Measurements from ENCODE around the gene SEMA3C. TPM values are rescaled to one million over a fixed set of nuclear protein-coding genes. Genes with fewer than 3 reads are reported as not detected.

The SEMA3C gene
- 0.26 TPM for total RNA-seq (ENCODE audit: unreplicated experiment)
- long read RNA-seq: 0 reads

DNA sequence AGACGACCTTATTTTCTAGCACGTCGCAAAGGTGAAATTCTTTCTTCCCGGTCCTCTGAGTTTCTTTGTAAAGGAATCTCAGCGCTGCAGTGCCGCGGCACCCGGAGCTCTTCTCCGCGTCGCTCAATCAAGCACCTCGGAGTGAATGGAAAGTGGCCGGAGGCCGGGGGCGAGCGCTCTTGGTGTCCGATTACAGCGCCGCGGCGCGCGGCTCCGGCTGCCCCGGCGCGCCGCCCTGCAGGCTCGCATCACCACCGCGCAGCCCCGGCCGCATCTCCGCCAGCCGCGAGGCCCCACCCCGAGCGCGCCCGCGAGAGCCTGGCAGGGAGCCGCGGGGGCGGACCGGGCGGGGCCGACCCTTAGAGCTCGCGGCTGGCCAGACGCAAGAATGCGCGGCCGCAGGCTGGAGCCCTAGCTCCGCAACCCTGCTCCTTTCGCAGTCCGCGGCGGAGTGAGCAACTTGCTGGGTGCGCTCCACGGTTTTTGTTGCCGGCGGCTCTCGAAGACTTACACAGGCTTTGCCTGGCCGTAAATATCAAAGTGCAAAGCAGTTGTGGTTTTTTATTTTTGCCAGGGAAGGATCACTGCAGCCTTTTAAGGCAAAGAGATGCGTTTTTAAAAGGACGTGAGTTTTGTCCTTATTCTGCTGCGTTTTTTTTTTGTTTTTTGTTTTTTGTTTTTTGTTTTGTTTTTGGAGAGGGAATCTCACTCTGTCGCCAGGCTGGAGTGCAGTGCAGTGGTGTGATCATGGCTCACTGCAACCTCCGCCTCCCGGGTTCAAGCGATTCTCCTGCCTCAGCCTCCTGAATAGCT lies at the start of gene SEMA3C:
TSS of gene SEMA3C (minus strand) at position 143 of the 813 bp plus-strand sequence. CDS start 2,270 bp downstream, outside the sequence.
- Mint-ChIP-seq H3K36me3 (ENCODE audit: low read depth, unreplicated experiment) (no peaks in the 10 kb centered on the region), H3K4me1 (ENCODE audit: unreplicated experiment) (peaks cover 2% of the 10 kb centered on the region), H3K27me3 (ENCODE audit: unreplicated experiment) (peaks cover 2% of the 10 kb centered on the region), H3K4me3 (ENCODE audit: unreplicated experiment) (peak within 1 kb of the TSS; percentile 81), H3K27ac (ENCODE audit: unreplicated experiment) (no peak within 1 kb of the TSS), H3K9me3 (ENCODE audit: unreplicated experiment) (no peaks in the 10 kb centered on the region)
- DNase-seq (ENCODE audit: low spot score): peak; percentile 91
- TF ChIP-seq CTCF (IDR thresholded peaks at IDR 0.05; ENCODE audit: unreplicated experiment): no peak

GRCh38 chr7:80968606-80969005 lies 49.8 kb upstream of the SEMA3C start:
- DNase-seq (ENCODE audit: low spot score): no peak
- H3K27ac Mint-ChIP-seq (ENCODE audit: unreplicated experiment): no peak overlapping the region
- no peak for TF ChIP-seq CTCF (IDR thresholded peaks at IDR 0.05; ENCODE audit: unreplicated experiment)
- H3K9me3 Mint-ChIP-seq (ENCODE audit: unreplicated experiment): no peaks in the 10 kb centered on the region
- H3K4me1 Mint-ChIP-seq (ENCODE audit: unreplicated experiment): peaks cover 6% of the 10 kb centered on the region
- no peaks in the 10 kb centered on the region for H3K36me3 Mint-ChIP-seq (ENCODE audit: low read depth, unreplicated experiment)
- H3K27me3 Mint-ChIP-seq (ENCODE audit: unreplicated experiment): no peaks in the 10 kb centered on the region
- no peak overlapping the region for H3K4me3 Mint-ChIP-seq (ENCODE audit: unreplicated experiment)

GRCh38 chr7:80967917-80968297 lies 49.1 kb upstream of the SEMA3C start:
- H3K9me3 Mint-ChIP-seq (ENCODE audit: unreplicated experiment): no peaks in the 10 kb centered on the region
- no peak for DNase-seq (ENCODE audit: low spot score)
- no peak overlapping the region for H3K4me3 Mint-ChIP-seq (ENCODE audit: unreplicated experiment)
- H3K27ac Mint-ChIP-seq (ENCODE audit: unreplicated experiment): no peak overlapping the region
- TF ChIP-seq CTCF (IDR thresholded peaks at IDR 0.05; ENCODE audit: unreplicated experiment): no peak
- no peaks in the 10 kb centered on the region for H3K27me3 Mint-ChIP-seq (ENCODE audit: unreplicated experiment)
- H3K36me3 Mint-ChIP-seq (ENCODE audit: low read depth, unreplicated experiment): no peaks in the 10 kb centered on the region
- H3K4me1 Mint-ChIP-seq (ENCODE audit: unreplicated experiment): peaks cover 6% of the 10 kb centered on the region

GRCh38 chr7:80967071-80967916 lies 48.4 kb upstream of the SEMA3C start:
- TF ChIP-seq CTCF (IDR thresholded peaks at IDR 0.05; ENCODE audit: unreplicated experiment): no peak
- Mint-ChIP-seq H3K4me3 (ENCODE audit: unreplicated experiment) (no peak overlapping the region), H3K36me3 (ENCODE audit: low read depth, unreplicated experiment) (no peaks in the 10 kb centered on the region), H3K27me3 (ENCODE audit: unreplicated experiment) (no peaks in the 10 kb centered on the region), H3K27ac (ENCODE audit: unreplicated experiment) (no peak overlapping the region), H3K9me3 (ENCODE audit: unreplicated experiment) (no peaks in the 10 kb centered on the region), H3K4me1 (ENCODE audit: unreplicated experiment) (peaks cover 6% of the 10 kb centered on the region)
- no peak for DNase-seq (ENCODE audit: low spot score)
